Measurements from ENCODE around the gene ERN2. TPM values are rescaled to one million over a fixed set of nuclear protein-coding genes. Genes with fewer than 3 reads are reported as not detected.

ERN2 gene
- polyA plus RNA-seq, 3 donors: not detected

DNA sequence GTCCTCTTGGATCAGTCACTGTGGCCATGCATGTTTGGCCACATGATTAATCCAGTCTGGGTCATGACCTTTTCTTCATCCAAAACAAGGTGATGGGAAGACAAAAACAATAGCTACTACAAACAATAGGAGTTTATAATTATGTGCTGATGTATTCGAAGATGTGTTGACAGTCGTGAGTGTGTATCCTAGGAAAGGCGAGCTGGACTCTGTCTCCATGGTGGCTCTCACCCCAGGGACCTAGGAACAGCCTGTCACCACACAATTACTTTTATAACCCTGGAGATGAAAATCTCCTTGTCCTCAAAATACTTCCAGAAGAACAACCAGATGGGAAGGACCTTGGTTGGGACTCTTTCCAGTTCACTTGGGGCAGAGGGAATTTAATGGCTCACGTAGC is 44.1 kb downstream of the ERN2 start:
- Mint-ChIP-seq H3K4me1 (no peaks in the 10 kb centered on the region), H3K27me3 (ENCODE audit: low read depth in 3 of 3) (no peaks in the 10 kb centered on the region), H3K36me3 (peaks cover 79 to 80% of the 10 kb centered on the region in 2 donors), H3K4me3 (no peak overlapping the region), H3K9me3 (no peaks in the 10 kb centered on the region), H3K27ac (no peak overlapping the region)
- Histone ChIP-seq H3K9me3 (replicated peaks in 1 of 2; ENCODE audit: control insufficient read depth in 1 of 2, insufficient read depth in 1 of 2, low read length in 2 of 2) (no peaks in the 10 kb centered on the region), H3K36me3 (replicated peaks in 1 of 2; ENCODE audit: control insufficient read depth in 1 of 2, insufficient read depth in 2 of 2, low read length in 2 of 2) (peaks cover 81 to 97% of the 10 kb centered on the region in 2 donors), H3K9ac (ENCODE audit: insufficient read depth, low read length, poor library complexity, severe bottlenecking) (no peak overlapping the region), H3K4me3 (replicated peaks in 1 of 3; ENCODE audit: low read depth in 2 of 3, low read length in 3 of 3) (no peak overlapping the region), H3K4me2 (replicated peaks; ENCODE audit: extremely low read depth, low read length, poor library complexity, severe bottlenecking) (no peak overlapping the region), H3K79me2 (ENCODE audit: insufficient read depth, low read length) (no peaks in the 10 kb centered on the region), H4K20me1 (ENCODE audit: insufficient read depth, low read length) (peaks cover 3% of the 10 kb centered on the region), H3K27me3 (ENCODE audit: control insufficient read depth in 2 of 2, insufficient read depth in 2 of 2, low read length in 2 of 2) (no peaks in the 10 kb centered on the region), H3K4me1 (ENCODE audit: control insufficient read depth in 1 of 2, insufficient read depth in 2 of 2, low read length in 2 of 2) (no peaks in the 10 kb centered on the region), H2AFZ (ENCODE audit: insufficient read depth, low read depth, low read length, poor library complexity, severe bottlenecking) (no peak overlapping the region), H3K27ac (ENCODE audit: low read depth in 1 of 2, low read length in 2 of 2) (no peak overlapping the region)
- 90% methylated on average over 1 of the region's 4 CpGs for WGBS (ENCODE audit: insufficient coverage)
- intact Hi-C loops (cut with micrococcal nuclease): no loop called here
- DNase-seq: no peak
- TF ChIP-seq, protein P1, sequence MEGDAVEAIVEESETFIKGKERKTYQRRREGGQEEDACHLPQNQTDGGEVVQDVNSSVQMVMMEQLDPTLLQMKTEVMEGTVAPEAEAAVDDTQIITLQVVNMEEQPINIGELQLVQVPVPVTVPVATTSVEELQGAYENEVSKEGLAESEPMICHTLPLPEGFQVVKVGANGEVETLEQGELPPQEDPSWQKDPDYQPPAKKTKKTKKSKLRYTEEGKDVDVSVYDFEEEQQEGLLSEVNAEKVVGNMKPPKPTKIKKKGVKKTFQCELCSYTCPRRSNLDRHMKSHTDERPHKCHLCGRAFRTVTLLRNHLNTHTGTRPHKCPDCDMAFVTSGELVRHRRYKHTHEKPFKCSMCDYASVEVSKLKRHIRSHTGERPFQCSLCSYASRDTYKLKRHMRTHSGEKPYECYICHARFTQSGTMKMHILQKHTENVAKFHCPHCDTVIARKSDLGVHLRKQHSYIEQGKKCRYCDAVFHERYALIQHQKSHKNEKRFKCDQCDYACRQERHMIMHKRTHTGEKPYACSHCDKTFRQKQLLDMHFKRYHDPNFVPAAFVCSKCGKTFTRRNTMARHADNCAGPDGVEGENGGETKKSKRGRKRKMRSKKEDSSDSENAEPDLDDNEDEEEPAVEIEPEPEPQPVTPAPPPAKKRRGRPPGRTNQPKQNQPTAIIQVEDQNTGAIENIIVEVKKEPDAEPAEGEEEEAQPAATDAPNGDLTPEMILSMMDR (IDR thresholded peaks at IDR 0.05): no peak

DNA sequence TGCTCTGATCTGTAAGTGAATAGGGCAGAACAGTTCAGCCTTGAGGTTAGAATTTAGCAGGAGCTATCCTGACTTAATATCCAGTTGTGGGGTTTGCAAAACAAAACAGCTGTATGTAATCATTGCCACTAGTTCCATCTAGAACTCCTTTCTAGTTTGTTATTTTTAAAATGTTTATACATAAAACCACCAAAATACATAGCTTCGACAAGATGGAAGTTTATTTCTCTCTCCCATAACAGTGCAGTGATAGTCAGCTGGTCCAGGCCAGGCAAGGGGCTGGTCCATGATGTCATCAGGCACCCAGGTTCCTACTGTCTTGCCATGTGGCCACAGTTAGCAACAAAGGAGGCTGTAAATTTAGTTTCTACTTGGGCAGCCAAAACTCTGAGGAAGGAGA is 44.8 kb downstream of the ERN2 start:
- Histone ChIP-seq H4K20me1 (ENCODE audit: insufficient read depth, low read length) (peaks cover 3% of the 10 kb centered on the region), H3K9me3 (replicated peaks in 1 of 2; ENCODE audit: control insufficient read depth in 1 of 2, insufficient read depth in 1 of 2, low read length in 2 of 2) (no peaks in the 10 kb centered on the region), H3K27me3 (ENCODE audit: control insufficient read depth in 2 of 2, insufficient read depth in 2 of 2, low read length in 2 of 2) (no peaks in the 10 kb centered on the region), H2AFZ (ENCODE audit: insufficient read depth, low read depth, low read length, poor library complexity, severe bottlenecking) (no peak overlapping the region), H3K27ac (ENCODE audit: low read depth in 1 of 2, low read length in 2 of 2) (no peak overlapping the region), H3K9ac (ENCODE audit: insufficient read depth, low read length, poor library complexity, severe bottlenecking) (no peak overlapping the region), H3K79me2 (ENCODE audit: insufficient read depth, low read length) (no peaks in the 10 kb centered on the region), H3K4me2 (replicated peaks; ENCODE audit: extremely low read depth, low read length, poor library complexity, severe bottlenecking) (no peak overlapping the region), H3K4me3 (replicated peaks in 1 of 3; ENCODE audit: low read depth in 2 of 3, low read length in 3 of 3) (no peak overlapping the region), H3K36me3 (replicated peaks in 1 of 2; ENCODE audit: control insufficient read depth in 1 of 2, insufficient read depth in 2 of 2, low read length in 2 of 2) (peaks cover 84 to 97% of the 10 kb centered on the region in 2 donors), H3K4me1 (ENCODE audit: control insufficient read depth in 1 of 2, insufficient read depth in 2 of 2, low read length in 2 of 2) (no peaks in the 10 kb centered on the region)
- H3K27ac Mint-ChIP-seq: no peak overlapping the region
- H3K4me1 Mint-ChIP-seq: no peaks in the 10 kb centered on the region
- TF ChIP-seq, protein P1 (IDR thresholded peaks at IDR 0.05): no peak
- no peak for DNase-seq
- no peaks in the 10 kb centered on the region for H3K9me3 Mint-ChIP-seq
- H3K4me3 Mint-ChIP-seq: no peak overlapping the region
- peaks cover 0 to 1% (median 0%) of the 10 kb centered on the region in 3 donors for H3K27me3 Mint-ChIP-seq (ENCODE audit: low read depth in 3 of 3)
- intact Hi-C loops (cut with micrococcal nuclease): no loop called here
- H3K36me3 Mint-ChIP-seq: peaks cover 83 to 85% of the 10 kb centered on the region in 2 donors
- WGBS (ENCODE audit: insufficient coverage): no CpG with 5 or more reads among the region's 1 CpG
